NCI-H1436 treated with DMSO at 0.1 percent for 48 hours (cell line): ENCODE data around the gene LARP4B.
"Not testable (repeated sequence)": the region's sequence is repeated elsewhere in the genome, so short reads cannot be mapped to it uniquely, and the experiment has no call there.

Experiments
- DNase-seq: peaks from one replicate; lab custom pipeline; 2025; lab: John Stamatoyannopoulos, UW

The LARP4B gene

GRCh38 chr10:958106-958505, 26.6 kb upstream of the LARP4B start:
- no peak for DNase-seq

GRCh38 chr10:955820-956217, 24.3 kb upstream of the LARP4B start:
- no peak for DNase-seq

- no peak for DNase-seq
Measured at GRCh38 chr10:955127-955819, 23.8 kb upstream of the LARP4B start.

GRCh38 chr10:954396-954795, 22.9 kb upstream of the LARP4B start:
- DNase-seq = no peak

- no peak for DNase-seq
Measured at GRCh38 chr10:953836-954235, 22.3 kb upstream of the LARP4B start.

- DNase-seq = no peak
Measured at GRCh38 chr10:949446-949845, 17.9 kb upstream of the LARP4B start.

GRCh38 chr10:948347-948746, 16.8 kb upstream of the LARP4B start:
- DNase-seq = no peak

GRCh38 chr10:947881-948280, 16.4 kb upstream of the LARP4B start:
- DNase-seq = no peak

GRCh38 chr10:947051-947450, 15.5 kb upstream of the LARP4B start:
- no peak for DNase-seq

- DNase-seq = no peak
Measured at GRCh38 chr10:945778-946177, 14.3 kb upstream of the LARP4B start.

GRCh38 chr10:944034-944831, 12.7 kb upstream of the LARP4B start:
- no peak for DNase-seq

- no peak for DNase-seq
Measured at GRCh38 chr10:943334-944033, 12.0 kb upstream of the LARP4B start.

- DNase-seq = no peak
Measured at GRCh38 chr10:938941-939678, 7.6 kb upstream of the LARP4B start.

GRCh38 chr10:934746-935406, 3.4 kb upstream of the LARP4B start:
- DNase-seq = no peak

- not testable (repeated sequence) for DNase-seq
Measured at GRCh38 chr10:934165-934564, 2.7 kb upstream of the LARP4B start.

GRCh38 chr10:932589-932988, 1.1 kb upstream of the LARP4B start:
- DNase-seq = no peak

- no peak for DNase-seq
Measured at GRCh38 chr10:930625-931325, 730 bp downstream of the LARP4B start.

- DNase-seq = no peak
Measured at GRCh38 chr10:929960-930624, 1.4 kb downstream of the LARP4B start.

GRCh38 chr10:927131-927530, 4.4 kb downstream of the LARP4B start:
- DNase-seq = no peak

- DNase-seq = no peak
Measured at GRCh38 chr10:926075-926698, 5.3 kb downstream of the LARP4B start.
